ENCODE data around the gene NEK11. TPM values are rescaled to one million over a fixed set of nuclear protein-coding genes. Genes with fewer than 3 reads are reported as not detected.

The NEK11 gene
- total and polyA plus RNA-seq, 8 donors, result 7.9 to 22.1 (median 15.4) TPM

- H3K36me3 ChIP-seq, result no peaks in the 10 kb centered on the region
- H3K4me1 ChIP-seq, result no peaks in the 10 kb centered on the region
- no peaks in the 10 kb centered on the region for H3K9me3 ChIP-seq
- no peaks in the 10 kb centered on the region for H3K27me3 ChIP-seq
- intact Hi-C loops (cut with DNase I), result no loop called here
- H3K4me3 ChIP-seq, result no peak overlapping the region
- no peak for ATAC-seq
- TF ChIP-seq CTCF (IDR thresholded peaks at IDR 0.05), result no peak
- H3K27ac ChIP-seq, result no peak overlapping the region
- DNase-seq, result no peak
These were observed 215.5 kb downstream of the NEK11 start for GRCh38 chr3:131242201-131242600.

GRCh38 chr3:131250466-131250865 lies 223.8 kb downstream of the NEK11 start:
- Histone ChIP-seq H3K27me3 (no peaks in the 10 kb centered on the region), H3K27ac (no peak overlapping the region), H3K4me1 (no peaks in the 10 kb centered on the region), H3K36me3 (no peaks in the 10 kb centered on the region), H3K9me3 (peaks cover 0 to 5% of the 10 kb centered on the region in 2 donors), H3K4me3 (no peak overlapping the region)
- ATAC-seq, result no peak
- intact Hi-C loops (cut with DNase I), result no loop called here
- no peak for DNase-seq
- TF ChIP-seq CTCF (IDR thresholded peaks at IDR 0.05), result no peak

- ATAC-seq (no peak), DNase-seq (no peak)
- no peaks in the 10 kb centered on the region for H3K36me3 ChIP-seq
- TF ChIP-seq CTCF (IDR thresholded peaks at IDR 0.05), result no peak
- intact Hi-C loops (cut with DNase I), result no loop called here
- no peaks in the 10 kb centered on the region for H3K27me3 ChIP-seq
- H3K27ac ChIP-seq, result no peak overlapping the region
- no peaks in the 10 kb centered on the region for H3K4me1 ChIP-seq
- no peak overlapping the region for H3K4me3 ChIP-seq
- peaks cover 0 to 19% of the 10 kb centered on the region in 2 donors for H3K9me3 ChIP-seq
These were observed 233.8 kb downstream of the NEK11 start for GRCh38 chr3:131260525-131260924.

GRCh38 chr3:131261104-131261503 lies 234.4 kb downstream of the NEK11 start:
- intact Hi-C loops (cut with DNase I), result no loop called here
- Histone ChIP-seq H3K4me1 (no peaks in the 10 kb centered on the region), H3K27ac (no peak overlapping the region), H3K4me3 (no peak overlapping the region), H3K27me3 (no peaks in the 10 kb centered on the region), H3K9me3 (peaks cover 0 to 20% of the 10 kb centered on the region in 2 donors), H3K36me3 (no peaks in the 10 kb centered on the region)
- no peak for DNase-seq
- TF ChIP-seq CTCF (IDR thresholded peaks at IDR 0.05), result no peak
- no peak for ATAC-seq

GRCh38 chr3:131275556-131275955 lies 248.9 kb downstream of the NEK11 start:
- Histone ChIP-seq H3K27ac (no peak overlapping the region), H3K4me1 (no peaks in the 10 kb centered on the region), H3K36me3 (no peaks in the 10 kb centered on the region), H3K9me3 (no peaks in the 10 kb centered on the region), H3K27me3 (no peaks in the 10 kb centered on the region), H3K4me3 (no peak overlapping the region)
- no peak for TF ChIP-seq CTCF (IDR thresholded peaks at IDR 0.05)
- ATAC-seq (no peak), DNase-seq (no peak)
- intact Hi-C loops (cut with DNase I), result no loop called here
